Spleen (tissue), 7 donors: ENCODE results near the gene NTRK2.

Source experiments
- POLR2A ChIP-seq, 3 donors: fragments of 450-650 bp; IDR thresholded peaks; one replicate each; pipeline ENCODE4 v1.5.1; 2017; ENCODE audit warnings: antibody characterized with exemption in 3 of 3, mild to moderate bottlenecking in 1 of 3
- TF ChIP-seq, protein P1 (sequence below), 11 experiments: fragments of 200-600 bp in 7 of 11; fragments of 450-650 bp in 4 of 11; sonication (generic) in 4 of 11; IDR thresholded peaks in 8 of 11; conservative IDR thresholded peaks in 3 of 11; 1 replicate in 7 of 11; 2 replicates in 4 of 11; pipeline versions ENCODE4 v1.4.0 to v1.8.0; 2016 to 2021; ENCODE audit warnings: antibody characterized with exemption in 11 of 11, inconsistent platforms in 4 of 11, mild to moderate bottlenecking in 1 of 11
- donor health status: DM: no; HTN: no; CAD: no; lungs with moderate emphysema.
- donor health status: DM: no; HTN: no; CAD: no.
- donor health status: DM: no; HTN: no; CAD: no.

DNA sequence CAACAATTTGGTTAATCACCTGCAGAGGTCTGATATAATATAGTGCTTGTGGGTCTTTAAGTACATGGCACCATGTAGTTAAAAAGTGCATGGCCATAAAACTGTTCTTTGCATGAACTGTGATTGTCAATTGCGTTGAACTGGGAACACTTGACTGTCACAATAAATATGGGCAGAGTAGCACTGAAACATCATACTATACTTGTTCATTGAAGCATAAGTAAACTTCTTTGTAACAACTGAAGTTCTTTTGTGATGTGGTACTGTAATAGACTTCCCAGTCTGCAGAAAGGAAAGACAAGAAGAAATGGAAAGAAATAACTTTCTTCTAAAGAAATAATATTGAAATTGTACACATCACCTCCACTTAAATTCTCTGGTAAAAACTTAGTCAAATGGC is 9.8 kb upstream of the NTRK2 start:
- TF ChIP-seq, protein P1, sequence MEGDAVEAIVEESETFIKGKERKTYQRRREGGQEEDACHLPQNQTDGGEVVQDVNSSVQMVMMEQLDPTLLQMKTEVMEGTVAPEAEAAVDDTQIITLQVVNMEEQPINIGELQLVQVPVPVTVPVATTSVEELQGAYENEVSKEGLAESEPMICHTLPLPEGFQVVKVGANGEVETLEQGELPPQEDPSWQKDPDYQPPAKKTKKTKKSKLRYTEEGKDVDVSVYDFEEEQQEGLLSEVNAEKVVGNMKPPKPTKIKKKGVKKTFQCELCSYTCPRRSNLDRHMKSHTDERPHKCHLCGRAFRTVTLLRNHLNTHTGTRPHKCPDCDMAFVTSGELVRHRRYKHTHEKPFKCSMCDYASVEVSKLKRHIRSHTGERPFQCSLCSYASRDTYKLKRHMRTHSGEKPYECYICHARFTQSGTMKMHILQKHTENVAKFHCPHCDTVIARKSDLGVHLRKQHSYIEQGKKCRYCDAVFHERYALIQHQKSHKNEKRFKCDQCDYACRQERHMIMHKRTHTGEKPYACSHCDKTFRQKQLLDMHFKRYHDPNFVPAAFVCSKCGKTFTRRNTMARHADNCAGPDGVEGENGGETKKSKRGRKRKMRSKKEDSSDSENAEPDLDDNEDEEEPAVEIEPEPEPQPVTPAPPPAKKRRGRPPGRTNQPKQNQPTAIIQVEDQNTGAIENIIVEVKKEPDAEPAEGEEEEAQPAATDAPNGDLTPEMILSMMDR (IDR thresholded peaks at IDR 0.05 in 8 of 11, conservative IDR thresholded peaks at IDR 0.05 in 3 of 11), result no peak
- no peak for TF ChIP-seq POLR2A (IDR thresholded peaks at IDR 0.05)
